GM18505 (cell line): ENCODE measurements around the gene SMIM44.
"Not testable (repeated sequence)": the region's sequence is repeated elsewhere in the genome, so short reads cannot be mapped to it uniquely, and the experiment has no call there.

Experiments used
- ATAC-seq: cut with Tn5 transposase; IDR thresholded peaks from one replicate; pipeline ENCODE4 v1.9.1; 2021; ENCODE audit not compliant: unreplicated experiment
- POLR2A ChIP-seq: IDR thresholded peaks from 4 replicates; pipeline ENCODE4 v1.6.1; 2011; ENCODE audit warnings: borderline replicate concordance; ENCODE audit not compliant: insufficient read depth, insufficient read length; ENCODE audit errors: extremely low read depth

SMIM44 gene

GRCh38 chr19:3459089-3459881, 24.0 kb downstream of the SMIM44 start:
- ATAC-seq, result no peak
- no peak for TF ChIP-seq POLR2A

GRCh38 chr19:3458229-3459088, 24.8 kb downstream of the SMIM44 start:
- no peak for ATAC-seq
- no peak for TF ChIP-seq POLR2A

- TF ChIP-seq POLR2A, result no peak
- ATAC-seq, result no peak
Observed at GRCh38 chr19:3457528-3458228, 25.6 kb downstream of the SMIM44 start.

GRCh38 chr19:3456925-3457527, 26.2 kb downstream of the SMIM44 start:
- no peak for ATAC-seq
- no peak for TF ChIP-seq POLR2A

GRCh38 chr19:3455960-3456601, 27.2 kb downstream of the SMIM44 start:
- ATAC-seq, result no peak
- TF ChIP-seq POLR2A, result no peak

GRCh38 chr19:3455393-3455955, 27.8 kb downstream of the SMIM44 start:
- ATAC-seq, result no peak
- no peak for TF ChIP-seq POLR2A

GRCh38 chr19:3454656-3455392, 28.4 kb downstream of the SMIM44 start:
- no peak for TF ChIP-seq POLR2A
- ATAC-seq, result no peak

GRCh38 chr19:3453840-3454239, 29.4 kb downstream of the SMIM44 start:
- no peak for ATAC-seq
- TF ChIP-seq POLR2A, result no peak

- ATAC-seq, result not testable (repeated sequence)
Observed at GRCh38 chr19:3452942-3453214, 30.4 kb downstream of the SMIM44 start.

GRCh38 chr19:3452171-3452941, 30.9 kb downstream of the SMIM44 start:
- ATAC-seq, result no peak
- no peak for TF ChIP-seq POLR2A

GRCh38 chr19:3451451-3451866, 31.8 kb downstream of the SMIM44 start:
- no peak for ATAC-seq
- no peak for TF ChIP-seq POLR2A
